DMS114 treated with DMSO at 0.1 percent for 48 hours (cell line): Measurements from ENCODE around the gene MRPS16.
"Not testable (repeated sequence)": the region's sequence is repeated elsewhere in the genome, so short reads cannot be mapped to it uniquely, and the experiment has no call there.

Experiments used
- DNase-seq: peaks from one replicate; lab custom pipeline; 2025; ENCODE audit not compliant: unreplicated experiment; lab: John Stamatoyannopoulos, UW

Gene MRPS16

GRCh38 chr10:73252445-73253224, at the start of gene MRPS16:
TSS of gene MRPS16 (minus strand) at chr10:73252644. CDS start at chr10:73252482, 162 bp downstream.
- peak; percentile 97 for DNase-seq

- no peak for DNase-seq
These were observed 44.5 kb upstream of the MRPS16 start for GRCh38 chr10:73296946-73297345.

- no peak for DNase-seq
These were observed 41.0 kb upstream of the MRPS16 start for GRCh38 chr10:73293461-73293860.

GRCh38 chr10:73289958-73290357, 37.5 kb upstream of the MRPS16 start:
- DNase-seq: no peak

- no peak for DNase-seq
These were observed 35.0 kb upstream of the MRPS16 start for GRCh38 chr10:73287441-73287840.

GRCh38 chr10:73281097-73281496, 28.7 kb upstream of the MRPS16 start:
- DNase-seq: no peak

GRCh38 chr10:73264423-73264822, 12.0 kb upstream of the MRPS16 start:
- DNase-seq: no peak

- DNase-seq: peak; percentile 47
These were observed 11.4 kb upstream of the MRPS16 start for GRCh38 chr10:73263693-73264347.

GRCh38 chr10:73262880-73263555, 10.6 kb upstream of the MRPS16 start:
- no peak for DNase-seq

- DNase-seq: no peak
These were observed 9.8 kb upstream of the MRPS16 start for GRCh38 chr10:73262105-73262730.

- DNase-seq: no peak
These were observed 9.0 kb upstream of the MRPS16 start for GRCh38 chr10:73261362-73261995.

GRCh38 chr10:73258612-73259011, 6.2 kb upstream of the MRPS16 start:
- DNase-seq: not testable (repeated sequence)

- DNase-seq: no peak
These were observed 746 bp upstream of the MRPS16 start for GRCh38 chr10:73253225-73253555.

- peak; percentile 28 for DNase-seq
These were observed 580 bp downstream of the MRPS16 start for GRCh38 chr10:73251683-73252444.

GRCh38 chr10:73248259-73248724, 4.2 kb downstream of the MRPS16 start:
- DNase-seq: no peak

GRCh38 chr10:73247509-73248258, 4.8 kb downstream of the MRPS16 start:
- DNase-seq: no peak

GRCh38 chr10:73246646-73247508, 5.6 kb downstream of the MRPS16 start, which contains the start of gene DNAJC9:
TSS of gene DNAJC9 (minus strand) at chr10:73247255. CDS start at chr10:73247189, 66 bp downstream.
- peak; percentile 88 for DNase-seq

- DNase-seq: no peak
These were observed 6.2 kb downstream of the MRPS16 start for GRCh38 chr10:73246322-73246645.
